ENCODE measurements around the gene C16orf78.
"Not testable (repeated sequence)": the region's sequence is repeated elsewhere in the genome, so short reads cannot be mapped to it uniquely, and the experiment has no call there.

C16orf78 gene

DNA sequence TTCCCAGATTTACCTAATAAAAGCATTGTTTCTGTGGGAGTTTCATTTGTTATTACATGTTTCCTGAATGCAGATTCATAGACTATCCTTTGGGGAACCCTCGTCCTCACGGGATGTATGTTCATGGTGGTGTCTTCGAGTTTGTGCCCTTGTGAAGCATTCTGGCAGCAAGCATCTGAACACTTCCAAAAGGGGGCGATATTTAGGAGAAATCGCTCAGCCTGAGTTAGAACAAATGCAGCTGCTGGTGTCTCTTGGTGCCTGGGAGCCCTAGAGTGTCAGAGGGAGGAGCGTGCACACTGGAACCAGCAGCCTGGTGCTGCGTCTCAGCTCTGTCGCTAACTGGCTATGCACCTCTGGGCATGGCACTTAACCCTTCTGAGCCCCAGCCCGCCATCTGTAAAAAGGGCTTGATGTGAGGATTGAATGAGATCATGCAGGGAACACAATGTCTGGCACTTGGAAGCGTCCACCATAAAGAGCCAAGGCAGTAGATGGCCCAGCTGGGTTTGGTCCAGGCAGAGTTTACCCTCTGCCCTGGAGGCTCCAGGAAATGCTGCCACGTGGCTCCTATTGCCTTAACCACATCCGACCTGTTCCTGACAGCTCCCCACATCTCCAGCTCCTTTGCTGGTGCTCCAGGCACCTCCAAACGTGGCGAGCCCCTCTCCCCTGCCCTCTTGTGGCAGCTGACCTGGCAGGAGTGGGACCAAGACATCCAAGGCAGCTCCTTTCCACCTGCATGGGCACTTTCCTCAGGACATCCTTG, 25.0 kb upstream of the C16orf78 start:
- no peak overlapping the region for H3K27ac ChIP-seq

DNA sequence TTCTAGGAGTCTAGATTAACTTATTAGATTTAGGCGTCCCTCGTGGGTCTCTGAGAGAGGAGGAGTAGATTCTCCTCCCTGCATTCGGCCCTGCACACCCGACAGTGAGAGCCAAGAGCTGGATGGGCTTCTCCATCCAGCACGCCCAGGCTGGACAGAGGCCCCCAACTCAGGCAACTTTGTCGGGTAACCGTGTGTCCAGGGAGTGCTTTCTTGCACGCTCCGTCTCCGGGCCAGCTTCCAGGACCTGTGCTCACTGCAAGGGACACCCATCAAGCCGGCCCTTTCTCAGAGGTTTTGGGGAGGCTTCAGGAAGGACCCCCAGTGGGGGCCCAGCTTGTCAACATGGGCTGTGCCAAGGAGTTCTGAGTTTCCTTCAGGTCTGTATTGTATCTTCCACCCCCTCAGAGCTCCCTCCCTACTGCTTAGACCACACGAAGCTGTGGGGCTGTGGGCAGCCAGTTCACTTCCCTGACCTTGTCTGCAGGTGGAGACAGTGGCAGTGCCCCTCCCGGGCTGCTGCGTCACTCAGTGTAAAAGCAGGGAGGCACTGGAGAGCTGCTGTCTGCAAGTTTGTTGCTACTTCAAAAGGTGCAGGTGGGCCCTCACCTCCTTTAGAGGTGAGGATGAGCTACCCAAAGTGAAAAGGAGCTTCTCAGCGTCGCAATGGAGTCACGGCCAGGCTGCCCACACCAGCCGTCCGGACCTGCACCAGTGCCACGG, 24.0 kb upstream of the C16orf78 start:
- H3K27ac ChIP-seq, result no peak overlapping the region
- DNase-seq (ENCODE audit: low read depth, low spot score), result no peak

More for the DNA sequence above, 25.0 kb upstream of the C16orf78 start:
- no peak for DNase-seq (ENCODE audit: low read depth, low spot score)

DNA sequence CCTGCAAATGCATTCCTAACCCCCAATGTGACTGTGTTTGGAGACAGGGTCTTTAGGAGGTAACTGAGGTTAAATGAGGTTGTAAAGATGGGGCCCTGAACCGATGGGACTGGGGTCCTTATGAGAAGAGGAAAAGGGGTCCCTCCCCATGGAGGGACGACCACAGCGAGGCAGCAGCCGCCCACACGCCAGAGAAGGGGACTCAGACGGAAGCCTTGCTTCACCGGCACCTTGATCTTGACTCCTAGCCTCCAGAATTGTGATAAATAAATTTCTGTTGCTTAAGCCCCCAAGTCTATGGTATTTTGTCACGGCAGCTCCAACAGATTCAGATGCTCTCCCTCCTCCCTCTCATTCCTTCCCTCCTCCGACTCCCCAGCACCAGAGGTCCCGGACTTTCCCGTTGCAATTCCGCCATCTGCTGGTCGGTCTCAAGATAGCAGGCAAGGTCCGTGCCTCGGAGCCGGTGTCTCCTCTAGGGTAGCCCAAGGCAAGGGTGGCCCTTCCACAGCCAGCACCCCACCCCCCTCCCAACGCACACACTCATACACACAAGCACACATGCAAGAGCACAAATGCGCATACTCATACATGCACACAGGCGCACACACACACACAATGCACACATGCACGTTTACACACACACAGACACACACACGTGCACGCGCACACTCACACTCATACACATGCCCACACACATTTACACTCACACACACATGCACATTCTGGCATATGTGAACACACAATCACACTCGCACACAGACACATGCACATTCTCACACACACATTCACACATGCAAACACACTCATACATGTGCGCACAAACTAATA, 23.1 kb upstream of the C16orf78 start:
- no peak overlapping the region for H3K27ac ChIP-seq
- no peak for DNase-seq (ENCODE audit: low read depth, low spot score)

DNA sequence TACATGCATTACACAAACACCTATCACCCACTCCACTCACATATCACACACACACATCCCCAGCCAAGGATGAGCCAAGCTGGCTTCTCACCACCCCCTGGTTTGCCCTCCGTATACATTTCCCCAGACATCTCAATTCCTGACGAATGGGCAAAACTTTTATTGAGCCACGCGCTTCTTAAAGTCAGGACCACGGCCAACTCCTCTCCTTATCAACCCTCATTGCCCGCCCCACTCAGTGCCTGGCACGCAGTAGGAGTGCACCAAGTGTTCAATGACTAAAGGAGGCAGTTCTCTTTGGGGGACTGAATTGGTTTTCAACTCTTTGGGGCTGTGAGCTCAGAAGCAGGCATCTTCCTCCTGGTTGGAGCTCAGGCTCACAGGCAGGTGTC, 22.5 kb upstream of the C16orf78 start:
- DNase-seq (ENCODE audit: low read depth, low spot score), result no peak
- H3K27ac ChIP-seq, result no peak overlapping the region

DNA sequence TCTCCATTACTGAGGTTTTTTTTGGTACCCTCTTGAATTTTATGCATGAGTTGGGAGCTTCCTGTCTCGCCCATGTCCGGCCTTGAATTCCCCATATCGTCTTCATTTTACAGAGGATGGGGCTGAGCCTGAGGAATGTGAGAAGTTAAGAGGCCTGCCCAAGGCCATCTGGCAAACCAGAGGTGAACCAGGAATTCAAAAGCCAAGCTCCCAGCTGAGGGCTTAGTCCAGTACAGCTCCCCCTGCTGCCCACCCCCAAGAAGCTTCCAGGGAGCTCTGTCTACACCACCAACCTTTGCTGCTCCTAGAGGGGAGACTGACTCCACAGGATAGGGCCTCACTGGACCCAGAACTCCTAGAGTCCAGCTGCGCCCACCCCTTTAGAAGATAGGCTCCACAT, 20.7 kb upstream of the C16orf78 start:
- no peak for DNase-seq (ENCODE audit: low read depth, low spot score)
- H3K27ac ChIP-seq, result no peak overlapping the region

DNA sequence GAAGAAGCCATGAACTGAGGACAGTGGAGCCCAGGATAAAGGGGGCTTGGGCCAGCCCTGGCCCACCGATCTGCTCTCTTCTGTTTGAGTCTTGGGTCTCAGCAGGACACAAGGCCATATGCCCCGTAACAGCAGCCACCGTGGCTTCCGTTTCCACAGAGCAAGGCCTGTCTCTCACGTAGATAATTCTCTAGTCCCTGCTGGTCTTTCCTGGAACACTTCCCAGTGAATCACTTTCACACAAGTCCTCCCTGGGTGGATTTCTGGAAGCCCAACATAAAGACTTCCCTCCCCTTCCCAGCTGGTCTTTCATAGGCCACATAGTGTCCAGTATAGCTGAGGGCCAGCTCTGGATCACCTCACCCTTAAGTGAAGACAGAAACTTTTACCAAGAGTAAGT, 19.9 kb upstream of the C16orf78 start:
- H3K27ac ChIP-seq, result no peak overlapping the region
- DNase-seq (ENCODE audit: low read depth, low spot score), result no peak

DNA sequence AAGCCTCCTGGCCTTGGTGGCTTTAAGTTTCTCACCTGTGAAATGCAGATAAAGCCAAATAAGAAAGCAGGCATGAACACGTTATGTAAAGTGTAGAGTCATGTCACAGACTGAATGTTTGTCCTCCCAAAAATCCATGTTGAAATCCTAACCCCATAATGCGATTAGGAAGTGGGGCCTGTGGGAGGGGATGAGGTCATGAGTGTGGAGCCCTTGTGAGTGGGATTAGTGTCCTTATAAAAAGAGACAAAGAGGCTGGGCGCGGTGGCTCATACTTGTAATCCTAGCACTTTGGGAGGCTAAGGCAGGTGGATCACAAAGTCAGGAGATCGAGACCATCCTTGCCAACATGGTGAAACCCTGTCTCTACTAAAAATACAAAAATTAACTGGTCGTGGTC, 19.5 kb upstream of the C16orf78 start:
- H3K27ac ChIP-seq, result no peak overlapping the region
- no peak for DNase-seq (ENCODE audit: low read depth, low spot score)

DNA sequence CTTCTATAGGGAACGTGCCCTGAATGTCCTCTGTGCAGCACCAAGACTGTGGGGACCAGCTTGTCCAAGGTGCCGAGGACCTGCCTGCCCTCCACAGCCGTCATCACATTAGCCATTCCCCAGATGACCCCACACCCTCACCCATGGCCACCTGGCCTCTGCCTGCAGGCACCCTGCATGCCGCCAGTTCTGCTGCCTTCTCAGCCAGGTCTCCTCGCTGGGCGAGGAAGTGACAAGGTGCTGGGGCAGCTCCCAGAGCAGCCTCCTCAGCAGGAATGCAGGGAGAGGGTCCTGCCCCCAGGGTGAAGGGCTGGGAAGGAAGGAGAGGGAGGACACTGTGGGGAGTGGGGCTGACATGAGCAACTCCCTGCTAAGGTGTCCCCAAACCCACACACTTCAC, 18.6 kb upstream of the C16orf78 start:
- H3K27ac ChIP-seq, result no peak overlapping the region
- no peak for DNase-seq (ENCODE audit: low read depth, low spot score)

DNA sequence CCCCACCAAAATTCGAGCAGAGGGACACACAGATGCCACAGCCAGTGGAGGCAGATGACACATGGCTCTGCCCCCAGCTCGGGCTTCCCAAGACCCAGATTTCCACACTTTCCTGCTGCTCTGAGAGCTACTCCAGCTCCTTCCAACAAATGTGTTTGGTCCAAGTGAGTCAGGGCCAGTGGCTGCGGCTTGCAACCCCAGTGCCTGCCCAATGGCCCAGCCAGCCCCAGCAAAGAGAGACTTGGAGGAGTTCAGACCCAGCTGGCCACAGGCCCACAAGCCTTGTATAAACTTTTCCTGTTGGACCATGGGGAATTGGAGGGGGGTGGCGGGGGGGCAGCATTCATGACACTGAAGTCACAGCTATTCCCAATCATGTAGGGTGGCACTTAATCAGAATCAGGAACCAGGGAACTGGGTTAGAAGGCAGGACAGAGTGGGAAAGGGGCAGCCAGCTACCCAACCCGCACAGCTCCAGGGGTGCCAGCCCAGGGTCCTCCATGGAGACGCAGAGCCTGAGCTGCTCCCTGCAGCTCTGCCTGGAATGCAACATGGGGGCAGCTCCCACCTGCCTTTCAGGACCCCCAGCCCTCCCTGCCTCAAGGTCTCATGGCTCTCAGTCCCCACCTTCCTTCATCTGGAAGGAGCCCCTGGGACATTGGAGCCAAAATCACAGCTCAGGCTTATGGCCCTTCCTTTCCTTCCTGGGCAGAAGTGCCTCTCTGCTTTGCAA, 17.5 kb upstream of the C16orf78 start:
- DNase-seq (ENCODE audit: low read depth, low spot score), result no peak
- H3K27ac ChIP-seq, result no peak overlapping the region

DNA sequence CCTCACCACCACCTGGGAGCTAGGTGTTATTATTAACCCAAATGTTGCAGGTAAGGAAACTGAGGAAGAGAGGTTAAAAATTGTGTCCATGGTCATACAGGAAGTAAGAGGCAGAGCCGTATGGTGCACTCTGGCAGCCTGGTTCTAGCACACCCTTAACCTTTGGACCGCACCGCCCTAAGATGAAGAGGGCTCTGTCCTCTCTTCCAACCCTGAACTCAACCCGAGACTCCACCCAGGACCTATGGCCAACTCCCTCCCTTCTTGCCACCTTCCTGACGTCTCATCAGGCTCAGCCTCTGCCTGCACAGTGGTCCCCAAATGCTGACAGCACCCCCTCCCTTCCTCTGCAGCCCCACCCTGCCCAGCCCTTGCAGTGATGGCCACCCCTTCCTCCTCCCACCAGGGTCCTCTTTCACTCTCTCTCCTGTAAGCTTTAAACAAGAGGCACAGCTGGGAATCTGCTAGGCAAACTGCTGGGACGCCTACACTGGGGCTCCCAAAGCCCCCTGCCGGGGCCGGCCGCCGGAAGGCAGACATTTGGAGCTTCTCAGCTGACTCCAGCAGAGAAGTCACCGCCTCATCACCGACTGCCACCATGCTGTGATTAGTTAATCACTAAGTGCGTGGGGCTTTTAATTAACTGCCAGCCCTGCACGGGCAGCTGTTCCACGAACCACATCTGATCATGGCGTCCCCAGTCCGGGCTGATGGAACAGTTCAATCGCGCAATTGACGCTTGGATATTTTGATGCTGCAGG, 16.7 kb upstream of the C16orf78 start:
- DNase-seq (ENCODE audit: low read depth, low spot score), result no peak
- no peak overlapping the region for H3K27ac ChIP-seq

DNA sequence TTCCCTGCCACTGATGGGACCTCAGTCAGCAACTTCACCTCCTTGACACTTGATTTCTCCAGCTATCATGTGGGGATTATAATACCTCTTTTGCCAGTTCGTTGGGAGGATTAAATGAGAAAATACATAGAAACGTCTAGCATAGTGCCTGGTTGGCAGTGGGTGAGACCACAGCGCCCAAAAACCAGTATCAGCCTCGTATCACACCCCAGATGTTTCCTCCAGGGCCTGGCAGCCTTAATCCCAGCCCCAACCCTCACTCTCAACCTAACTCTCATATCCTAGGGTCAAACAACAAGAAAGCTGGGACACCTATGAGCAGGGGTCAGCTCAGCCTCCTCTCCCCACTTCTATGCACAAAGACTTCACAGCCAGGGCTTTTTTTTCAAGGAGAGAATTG, 14.0 kb upstream of the C16orf78 start:
- no peak overlapping the region for H3K27ac ChIP-seq
- no peak for DNase-seq (ENCODE audit: low read depth, low spot score)

DNA sequence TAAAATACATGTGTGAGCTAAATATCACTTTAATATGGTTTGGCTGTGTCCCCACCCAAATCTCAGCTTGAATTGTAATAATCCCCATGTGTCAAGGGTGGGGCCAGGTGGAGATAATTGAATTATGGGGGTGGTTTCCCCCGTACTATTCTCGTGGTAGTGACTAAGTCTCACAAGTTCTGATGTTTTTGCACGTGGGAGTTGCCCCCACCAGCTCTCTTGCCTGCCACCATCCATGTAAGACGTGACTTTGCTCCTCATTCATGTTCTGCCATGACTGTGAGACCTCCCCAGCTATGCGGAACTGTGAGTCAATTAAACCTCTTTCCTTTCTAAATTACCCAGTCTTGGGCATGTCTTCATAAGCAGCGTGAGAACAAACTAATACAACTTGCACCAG, 11.9 kb upstream of the C16orf78 start:
- DNase-seq (ENCODE audit: low read depth, low spot score), result not testable (repeated sequence)

DNA sequence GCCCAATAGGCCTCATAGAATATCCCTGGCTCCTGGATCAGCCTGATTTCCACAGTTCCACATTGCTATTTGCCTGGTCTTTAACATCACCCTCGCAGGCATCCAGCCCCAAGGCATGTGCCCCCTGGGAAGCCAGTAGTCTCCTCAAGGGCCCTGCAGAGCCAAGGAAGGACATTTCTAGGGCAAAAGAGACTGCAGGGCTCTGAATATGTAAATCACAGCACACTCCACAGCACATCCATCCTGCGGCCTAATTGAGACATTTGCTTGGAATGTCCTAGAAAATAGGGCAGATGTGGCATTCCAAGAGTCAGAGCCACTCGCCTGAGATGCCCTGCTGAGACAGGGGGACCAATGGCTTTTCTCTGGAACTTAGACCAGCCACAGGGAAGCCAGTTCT, 11.4 kb upstream of the C16orf78 start:
- H3K27ac ChIP-seq, result no peak overlapping the region
- DNase-seq (ENCODE audit: low read depth, low spot score), result no peak

More for the DNA sequence above, 11.9 kb upstream of the C16orf78 start:
- H3K27ac ChIP-seq, result not testable (repeated sequence)

DNA sequence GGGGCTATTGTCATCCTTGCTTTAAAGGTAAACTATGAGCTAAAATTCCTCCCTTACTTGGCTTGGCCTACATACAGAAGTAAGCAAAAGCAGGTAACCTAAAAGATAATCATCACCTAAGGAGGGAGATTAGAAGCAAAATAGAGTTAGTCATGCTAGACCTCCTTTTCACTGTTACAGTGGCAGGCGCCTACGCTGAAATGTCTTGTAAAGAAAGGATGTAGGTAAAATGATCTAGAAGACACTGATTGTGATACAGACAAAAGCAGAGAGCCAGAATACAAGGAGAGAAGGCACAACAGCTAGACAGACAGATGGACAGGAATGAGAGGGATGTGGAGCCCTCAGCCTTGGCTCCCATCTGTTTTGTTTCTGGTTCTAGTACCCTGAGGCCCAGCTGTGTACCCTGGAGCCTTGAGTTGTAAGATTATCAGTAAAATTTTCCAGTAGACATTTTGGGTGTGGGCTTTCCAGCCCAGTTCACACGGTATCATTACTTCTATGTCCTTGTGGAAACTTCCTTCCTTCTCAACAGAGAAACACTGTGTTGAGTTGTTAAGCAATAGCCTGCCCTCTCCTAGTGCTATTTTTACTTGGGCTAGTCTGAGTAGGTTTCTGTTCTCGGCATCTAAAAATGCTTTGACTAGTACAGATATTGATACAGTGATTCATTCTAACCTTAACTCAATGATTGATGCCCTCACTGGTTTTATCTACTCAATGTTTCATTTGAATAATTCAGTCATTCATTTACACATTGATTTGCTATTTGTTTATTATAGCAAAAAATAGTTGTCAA, 7.7 kb upstream of the C16orf78 start:
- DNase-seq (ENCODE audit: low read depth, low spot score), result no peak
- no peak overlapping the region for H3K27ac ChIP-seq

DNA sequence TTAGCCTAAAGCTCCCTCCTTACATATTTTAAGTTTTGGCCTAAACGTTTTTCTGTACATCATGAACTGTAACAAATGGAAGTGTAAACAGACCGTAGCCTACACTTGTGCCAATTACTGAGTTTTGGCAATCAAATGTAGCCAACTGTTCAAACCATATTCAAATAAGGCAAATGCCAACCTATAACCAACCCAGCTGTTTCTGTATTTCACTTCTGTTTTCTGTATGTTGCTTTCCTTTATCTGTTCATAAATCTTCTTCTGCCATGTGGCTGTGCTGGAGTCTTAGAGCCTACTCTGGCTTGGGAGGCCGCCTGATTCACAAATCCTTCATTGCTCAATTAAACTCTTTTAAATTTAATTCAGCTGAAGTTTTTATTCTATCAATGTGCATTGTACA, 6.9 kb upstream of the C16orf78 start:
- DNase-seq (ENCODE audit: low read depth, low spot score), result no peak
- H3K27ac ChIP-seq, result no peak overlapping the region

DNA sequence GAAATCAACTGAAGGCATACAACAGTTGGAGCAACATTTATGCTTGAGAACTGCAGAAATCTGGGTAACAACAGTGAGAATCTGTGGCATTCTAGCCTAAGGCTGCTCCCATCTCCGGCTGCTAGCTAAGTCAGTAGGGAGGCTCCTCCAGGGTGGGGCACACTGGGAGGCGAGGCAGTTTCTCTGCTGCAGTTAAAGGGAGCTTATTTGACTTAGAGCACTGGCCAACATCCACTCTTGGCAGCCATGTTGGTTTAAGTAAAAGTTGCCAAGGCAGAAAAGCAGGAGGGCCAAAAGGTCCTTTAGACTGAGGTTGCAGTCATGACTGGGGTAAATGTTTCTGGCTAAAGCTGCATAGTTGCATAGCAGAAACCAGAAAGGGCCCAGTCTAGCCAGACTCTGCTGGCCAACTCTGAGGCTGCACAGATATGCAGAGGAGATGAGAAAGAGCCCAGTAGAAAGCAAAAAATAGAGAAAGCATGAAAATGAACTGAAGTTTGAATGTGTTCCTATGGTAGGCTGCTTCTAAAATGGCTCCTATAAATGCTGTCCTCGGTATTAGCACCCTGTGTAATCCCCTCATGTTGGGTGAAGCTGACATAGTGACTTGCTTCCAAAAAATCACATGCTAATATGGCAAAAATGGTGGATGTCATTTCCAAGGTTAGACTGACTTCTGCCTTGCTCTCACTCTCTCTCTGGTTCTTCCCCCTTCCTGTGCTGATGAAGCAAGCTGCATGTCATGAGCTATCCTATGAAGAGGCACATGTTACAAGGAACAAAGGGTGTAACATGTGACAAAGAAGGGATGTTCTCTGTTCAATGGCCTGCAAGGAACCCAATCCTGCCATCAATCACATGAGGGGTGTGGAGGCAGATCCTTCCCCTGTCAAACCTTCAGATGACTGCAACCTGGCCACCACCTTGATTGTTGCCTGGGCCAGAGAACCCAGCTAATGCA, 3.7 kb upstream of the C16orf78 start:
- no peak for DNase-seq (ENCODE audit: low read depth, low spot score)
- H3K27ac ChIP-seq, result no peak overlapping the region

DNA sequence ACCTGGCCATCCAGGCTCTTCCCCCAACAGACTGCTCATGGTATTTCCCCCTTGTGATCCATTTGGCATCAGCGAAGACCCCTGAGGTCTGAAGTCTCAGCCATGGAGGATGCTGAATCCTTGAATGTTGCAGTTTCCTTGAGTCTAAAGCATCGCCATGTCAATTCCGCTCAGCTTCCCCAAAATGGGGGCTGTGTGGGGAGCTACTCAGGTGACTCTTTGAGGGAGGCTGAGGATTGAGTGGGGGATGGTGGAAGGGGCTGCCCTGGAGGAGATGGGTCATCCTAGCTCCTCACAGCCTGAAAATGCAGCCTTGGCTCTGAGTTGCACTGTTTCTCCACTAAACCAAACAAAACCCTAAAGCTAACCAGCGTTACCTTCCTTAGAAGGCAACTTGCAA, 2.6 kb downstream of the C16orf78 start:
- H3K27ac ChIP-seq, result no peak overlapping the region
- no peak for DNase-seq (ENCODE audit: low read depth, low spot score)

Measured in epithelial cell of prostate (primary cell).